Mucosa of stomach (tissue), 1 donor: ENCODE measurements around the gene TAOK1.

Experiments used
- H3K27me3 ChIP-seq: one replicate; pipeline ENCODE4 v1.7.0; 2013; ENCODE audit warnings: mild to moderate bottlenecking, low read length; ENCODE audit not compliant: control insufficient read depth, insufficient read depth
- H3K36me3 ChIP-seq: one replicate; pipeline ENCODE4 v1.7.0; 2013; ENCODE audit warnings: low read length; ENCODE audit not compliant: control insufficient read depth, insufficient read depth
- H3K4me1 ChIP-seq: one replicate; pipeline ENCODE4 v1.7.0; 2013; ENCODE audit warnings: mild to moderate bottlenecking, low read length; ENCODE audit not compliant: control insufficient read depth, insufficient read depth
- H3K4me3 ChIP-seq: one replicate; pipeline ENCODE4 v1.7.0; 2013; ENCODE audit warnings: low read length
- H3K9ac ChIP-seq: one replicate; pipeline ENCODE4 v1.7.0; 2013; ENCODE audit warnings: mild to moderate bottlenecking, low read length, moderate library complexity
- H3K9me3 ChIP-seq: one replicate; pipeline ENCODE4 v1.7.0; 2013; ENCODE audit warnings: mild to moderate bottlenecking, low read length, moderate library complexity; ENCODE audit not compliant: control insufficient read depth
- donor health status: Pancreatic carcinoma.

Gene TAOK1

GRCh38 chr17:29577001-29577370 is 186.8 kb downstream of the TAOK1 start:
- no peak overlapping the region for H3K4me3 ChIP-seq
- H3K4me1 ChIP-seq = peaks cover 33% of the 10 kb centered on the region
- H3K9me3 ChIP-seq = no peaks in the 10 kb centered on the region
- no peak overlapping the region for H3K9ac ChIP-seq
- H3K36me3 ChIP-seq = peaks cover 4% of the 10 kb centered on the region
- no peaks in the 10 kb centered on the region for H3K27me3 ChIP-seq

GRCh38 chr17:29577385-29578211 is 187.4 kb downstream of the TAOK1 start:
- Histone ChIP-seq H3K9ac (no peak overlapping the region), H3K9me3 (no peaks in the 10 kb centered on the region), H3K4me3 (no peak overlapping the region), H3K27me3 (no peaks in the 10 kb centered on the region), H3K36me3 (peaks cover 4% of the 10 kb centered on the region), H3K4me1 (peaks cover 30% of the 10 kb centered on the region)

- H3K9ac ChIP-seq = no peak overlapping the region
- H3K27me3 ChIP-seq = no peaks in the 10 kb centered on the region
- H3K36me3 ChIP-seq = peaks cover 4% of the 10 kb centered on the region
- H3K9me3 ChIP-seq = no peaks in the 10 kb centered on the region
- no peak overlapping the region for H3K4me3 ChIP-seq
- peaks cover 24% of the 10 kb centered on the region for H3K4me1 ChIP-seq
Observed at GRCh38 chr17:29578626-29579485, 188.7 kb downstream of the TAOK1 start.

- Histone ChIP-seq H3K4me3 (no peak overlapping the region), H3K36me3 (peaks cover 4% of the 10 kb centered on the region), H3K4me1 (peaks cover 12% of the 10 kb centered on the region), H3K9ac (no peak overlapping the region), H3K27me3 (no peaks in the 10 kb centered on the region), H3K9me3 (no peaks in the 10 kb centered on the region)
Observed at GRCh38 chr17:29579866-29580771, 190.0 kb downstream of the TAOK1 start.

- Histone ChIP-seq H3K9ac (no peak overlapping the region), H3K27me3 (no peaks in the 10 kb centered on the region), H3K4me1 (peaks cover 11% of the 10 kb centered on the region), H3K4me3 (no peak overlapping the region), H3K36me3 (no peaks in the 10 kb centered on the region), H3K9me3 (no peaks in the 10 kb centered on the region)
Observed at GRCh38 chr17:29581583-29582253, 191.6 kb downstream of the TAOK1 start.

- H3K4me1 ChIP-seq = peaks cover 16% of the 10 kb centered on the region
- no peak overlapping the region for H3K9ac ChIP-seq
- H3K36me3 ChIP-seq = no peaks in the 10 kb centered on the region
- H3K27me3 ChIP-seq = no peaks in the 10 kb centered on the region
- no peak overlapping the region for H3K4me3 ChIP-seq
- H3K9me3 ChIP-seq = no peaks in the 10 kb centered on the region
Observed at GRCh38 chr17:29582254-29582765, 192.1 kb downstream of the TAOK1 start.

GRCh38 chr17:29582772-29583171 is 192.6 kb downstream of the TAOK1 start:
- Histone ChIP-seq H3K27me3 (no peaks in the 10 kb centered on the region), H3K9ac (no peak overlapping the region), H3K36me3 (no peaks in the 10 kb centered on the region), H3K4me1 (peaks cover 20% of the 10 kb centered on the region), H3K4me3 (no peak overlapping the region), H3K9me3 (no peaks in the 10 kb centered on the region)

- H3K9ac ChIP-seq = no peak overlapping the region
- no peaks in the 10 kb centered on the region for H3K9me3 ChIP-seq
- no peak overlapping the region for H3K4me3 ChIP-seq
- peaks cover 28% of the 10 kb centered on the region for H3K4me1 ChIP-seq
- H3K27me3 ChIP-seq = no peaks in the 10 kb centered on the region
- no peaks in the 10 kb centered on the region for H3K36me3 ChIP-seq
Observed at GRCh38 chr17:29583324-29584248, 193.4 kb downstream of the TAOK1 start.

GRCh38 chr17:29584452-29585079 is 194.4 kb downstream of the TAOK1 start:
- Histone ChIP-seq H3K27me3 (no peaks in the 10 kb centered on the region), H3K4me3 (no peak overlapping the region), H3K9me3 (no peaks in the 10 kb centered on the region), H3K4me1 (peaks cover 30% of the 10 kb centered on the region), H3K36me3 (no peaks in the 10 kb centered on the region), H3K9ac (no peak overlapping the region)

- H3K4me1 ChIP-seq = peaks cover 32% of the 10 kb centered on the region
- no peaks in the 10 kb centered on the region for H3K36me3 ChIP-seq
- no peaks in the 10 kb centered on the region for H3K27me3 ChIP-seq
- H3K9ac ChIP-seq = no peak overlapping the region
- no peak overlapping the region for H3K4me3 ChIP-seq
- no peaks in the 10 kb centered on the region for H3K9me3 ChIP-seq
Observed at GRCh38 chr17:29585080-29585751, 195.1 kb downstream of the TAOK1 start.
